GM18907 (cell line): ENCODE measurements around the gene PWWP2B.
"Not testable (repeated sequence)": the region's sequence is repeated elsewhere in the genome, so short reads cannot be mapped to it uniquely, and the experiment has no call there.

Experiments
- ATAC-seq: cut with Tn5 transposase; IDR thresholded peaks from one replicate; pipeline ENCODE4 v1.9.1; 2021; ENCODE audit warnings: mild to moderate bottlenecking, moderate library complexity; ENCODE audit not compliant: unreplicated experiment

The PWWP2B gene

GRCh38 chr10:132430231-132430743 lies 33.3 kb downstream of the PWWP2B start:
- ATAC-seq: no peak

- ATAC-seq: no peak
Observed at GRCh38 chr10:132430861-132431271, 33.9 kb downstream of the PWWP2B start.

- ATAC-seq: no peak
Observed at GRCh38 chr10:132431537-132432175, 34.7 kb downstream of the PWWP2B start.

GRCh38 chr10:132432176-132432540 lies 35.2 kb downstream of the PWWP2B start:
- no peak for ATAC-seq

- no peak for ATAC-seq
Observed at GRCh38 chr10:132433671-132434340, 36.8 kb downstream of the PWWP2B start.

- no peak for ATAC-seq
Observed at GRCh38 chr10:132434405-132435005, 37.5 kb downstream of the PWWP2B start.

GRCh38 chr10:132435320-132435719 lies 38.3 kb downstream of the PWWP2B start:
- not testable (repeated sequence) for ATAC-seq

GRCh38 chr10:132436096-132436495 lies 39.1 kb downstream of the PWWP2B start:
- ATAC-seq: not testable (repeated sequence)

GRCh38 chr10:132436861-132437410 lies 39.9 kb downstream of the PWWP2B start:
- no peak for ATAC-seq

- no peak for ATAC-seq
Observed at GRCh38 chr10:132437541-132437950, 40.5 kb downstream of the PWWP2B start.

- no peak for ATAC-seq
Observed at GRCh38 chr10:132438091-132439024, 41.4 kb downstream of the PWWP2B start.

- ATAC-seq: no peak
Observed at GRCh38 chr10:132439025-132439388, 42.0 kb downstream of the PWWP2B start.

- ATAC-seq: no peak
Observed at GRCh38 chr10:132439424-132440163, 42.6 kb downstream of the PWWP2B start.

- no peak for ATAC-seq
Observed at GRCh38 chr10:132440791-132441565, 44.0 kb downstream of the PWWP2B start.

GRCh38 chr10:132441818-132442524 lies 45.0 kb downstream of the PWWP2B start:
- ATAC-seq: no peak

- no peak for ATAC-seq
Observed at GRCh38 chr10:132442636-132443035, 45.6 kb downstream of the PWWP2B start.

- peak; percentile 33 for ATAC-seq
Observed at GRCh38 chr10:132443605-132443982, 46.6 kb downstream of the PWWP2B start.

- no peak for ATAC-seq
Observed at GRCh38 chr10:132443983-132444876, 47.2 kb downstream of the PWWP2B start.
